Right lobe of liver (tissue), 4 donors: ENCODE results near the gene CAMK2B.

ENCODE experiments used
- POLR2A ChIP-seq: fragments of 450-650 bp; IDR thresholded peaks from one replicate; pipeline ENCODE4 v1.6.1; 2017; ENCODE audit warnings: antibody characterized with exemption, mild to moderate bottlenecking
- TF ChIP-seq, protein P1 (sequence below), 4 donors: fragments of 200-600 bp in 3 of 4; fragments of 450-650 bp in 1 of 4; IDR thresholded peaks; one replicate each; pipeline versions ENCODE4 v1.5.1 to v1.8.0; 2016 to 2022; ENCODE audit warnings: antibody characterized with exemption in 4 of 4, mild to moderate bottlenecking in 2 of 4
- donor health status: DM: no; HTN: no; CAD: no.
- donor health status: DM: no; HTN: no; CAD: no.
- donor health status: DM: no; HTN: yes; CAD: no.

- TF ChIP-seq, protein P1, sequence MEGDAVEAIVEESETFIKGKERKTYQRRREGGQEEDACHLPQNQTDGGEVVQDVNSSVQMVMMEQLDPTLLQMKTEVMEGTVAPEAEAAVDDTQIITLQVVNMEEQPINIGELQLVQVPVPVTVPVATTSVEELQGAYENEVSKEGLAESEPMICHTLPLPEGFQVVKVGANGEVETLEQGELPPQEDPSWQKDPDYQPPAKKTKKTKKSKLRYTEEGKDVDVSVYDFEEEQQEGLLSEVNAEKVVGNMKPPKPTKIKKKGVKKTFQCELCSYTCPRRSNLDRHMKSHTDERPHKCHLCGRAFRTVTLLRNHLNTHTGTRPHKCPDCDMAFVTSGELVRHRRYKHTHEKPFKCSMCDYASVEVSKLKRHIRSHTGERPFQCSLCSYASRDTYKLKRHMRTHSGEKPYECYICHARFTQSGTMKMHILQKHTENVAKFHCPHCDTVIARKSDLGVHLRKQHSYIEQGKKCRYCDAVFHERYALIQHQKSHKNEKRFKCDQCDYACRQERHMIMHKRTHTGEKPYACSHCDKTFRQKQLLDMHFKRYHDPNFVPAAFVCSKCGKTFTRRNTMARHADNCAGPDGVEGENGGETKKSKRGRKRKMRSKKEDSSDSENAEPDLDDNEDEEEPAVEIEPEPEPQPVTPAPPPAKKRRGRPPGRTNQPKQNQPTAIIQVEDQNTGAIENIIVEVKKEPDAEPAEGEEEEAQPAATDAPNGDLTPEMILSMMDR (IDR thresholded peaks at IDR 0.05), result no peak
- TF ChIP-seq POLR2A, result no peak
Observed at GRCh38 chr7:44366986-44367385, 41.6 kb upstream of the CAMK2B start.
